Endothelial cell of umbilical vein (primary cell): ENCODE data around the gene HSD17B2. TPM values are rescaled to one million over a fixed set of nuclear protein-coding genes. Genes with fewer than 3 reads are reported as not detected.

ENCODE experiments used
- BruUV-seq: library from RNA; stranded (reverse); fragments of 400-500 nt; replicated peaks from 2 replicates; lab custom pipeline; 2021; lab: Mats Ljungman, UMichigan
- CTCF ChIA-PET: fragments of 300-600, 350-600 bp; sonication (Branson Sonifier 250); formaldehyde crosslinking; loops from one replicate; lab custom pipeline; 2021; ENCODE audit warnings: antibody characterized with exemption, inconsistent platforms; lab: Charles Lee
- POLR2A ChIA-PET: fragments of 300-600, 350-600 bp; sonication (Branson Sonifier 250); formaldehyde crosslinking; loops from one replicate; lab custom pipeline; 2021; ENCODE audit warnings: antibody characterized with exemption, inconsistent platforms; lab: Charles Lee
- DNase-seq: peaks from one replicate; pipeline ENCODE4 v3.0.0-alpha.2; 2011; ENCODE audit warnings: low read depth, low spot score
- FAIRE-seq: peaks from 2 replicates; lab custom pipeline; 2011; peaks lifted over from hg19 to GRCh38; lab: Jason Lieb, UNC
- H2AFZ ChIP-seq: 2 replicates; pipeline ENCODE4 v1.6.0; 2012; ENCODE audit warnings: low read depth, low read length, control low read depth, inconsistent platforms
- H3K27ac ChIP-seq: 2 replicates; pipeline ENCODE4 v1.5.1; 2011; ENCODE audit warnings: low read depth, mild to moderate bottlenecking, control low read depth, low read length, moderate library complexity; ENCODE audit not compliant: insufficient read depth
- H3K27me3 ChIP-seq, 2 experiments: 2 replicates each; pipeline versions ENCODE4 v1.6.0 to v1.6.1; 2011; ENCODE audit warnings: low read length in 2 of 2, mixed read lengths in 1 of 2; ENCODE audit not compliant: control insufficient read depth in 2 of 2, insufficient read depth in 2 of 2
- H3K36me3 ChIP-seq, 2 experiments: 2 replicates in 1 of 2; 3 replicates in 1 of 2; pipeline ENCODE4 v1.5.1; 2011; ENCODE audit warnings: low read length in 2 of 2, mild to moderate bottlenecking in 1 of 2, moderate library complexity in 1 of 2; ENCODE audit not compliant: control insufficient read depth in 2 of 2, insufficient read depth in 2 of 2; ENCODE audit errors: extremely low read depth in 1 of 2
- H3K4me1 ChIP-seq: 3 replicates; pipeline ENCODE4 v1.5.1; 2011; ENCODE audit warnings: mild to moderate bottlenecking, low read length; ENCODE audit not compliant: control insufficient read depth, insufficient read depth; ENCODE audit errors: extremely low read depth
- H3K4me2 ChIP-seq: 2 replicates; pipeline ENCODE4 v1.6.1; 2011; ENCODE audit warnings: low read length, control low read depth, mixed read lengths; ENCODE audit not compliant: insufficient read depth
- H3K4me3 ChIP-seq, 3 experiments: fragments of 200-600 bp in 1 of 3; sonication (generic), shearing (Covaris generic) in 1 of 3; replicated peaks in 1 of 3; 2 replicates each; pipeline ENCODE4 v1.5.1; 2011 to 2016; ENCODE audit warnings: control low read depth in 3 of 3, low read length in 3 of 3, mild to moderate bottlenecking in 2 of 3, inconsistent platforms in 1 of 3, low read depth in 1 of 3, moderate library complexity in 1 of 3; ENCODE audit not compliant: insufficient read depth in 1 of 3
- H3K79me2 ChIP-seq: 2 replicates; pipeline ENCODE4 v1.6.0; 2012; ENCODE audit warnings: low read length, inconsistent platforms; ENCODE audit not compliant: control insufficient read depth, insufficient read depth
- H3K9ac ChIP-seq: replicated peaks from 2 replicates; pipeline ENCODE3; 2011; ENCODE audit warnings: low read length, control low read depth; ENCODE audit not compliant: insufficient read depth; ENCODE audit errors: extremely low read depth
- H3K9me1 ChIP-seq: replicated peaks from 3 replicates; pipeline ENCODE4 v1.6.0; 2011; ENCODE audit warnings: mild to moderate bottlenecking, low read length; ENCODE audit not compliant: control insufficient read depth, insufficient read depth; ENCODE audit errors: extremely low read depth
- H3K9me3 ChIP-seq: replicated peaks from 2 replicates; pipeline ENCODE4 v1.5.1; 2012; ENCODE audit warnings: low read length, inconsistent platforms; ENCODE audit not compliant: control insufficient read depth, insufficient read depth
- H4K20me1 ChIP-seq: replicated peaks from 2 replicates; pipeline ENCODE3; 2011; ENCODE audit warnings: mild to moderate bottlenecking, low read length; ENCODE audit not compliant: control insufficient read depth, insufficient read depth; ENCODE audit errors: extremely low read depth
- CTCF ChIP-seq, 2 donors: IDR thresholded peaks; 1 replicate in 1 of 2; 2 replicates in 1 of 2; pipeline ENCODE4 v1.5.1; 2011; ENCODE audit warnings: low read length in 2 of 2, mild to moderate bottlenecking in 2 of 2, moderate library complexity in 2 of 2, control low read depth in 1 of 2, inconsistent platforms in 1 of 2, low read depth in 1 of 2; ENCODE audit not compliant: insufficient read depth in 1 of 2; ENCODE audit errors: extremely low read depth in 1 of 2
- EZH2 ChIP-seq: IDR thresholded peaks from 2 replicates; pipeline ENCODE4 v1.6.1; 2012; ENCODE audit warnings: borderline replicate concordance, low read depth, mild to moderate bottlenecking, moderate library complexity, low read length, inconsistent platforms; ENCODE audit not compliant: severe bottlenecking
- FOS ChIP-seq: IDR thresholded peaks from 2 replicates; pipeline ENCODE4 v1.6.1; 2011; ENCODE audit warnings: mild to moderate bottlenecking, low read length, moderate library complexity, borderline replicate concordance; ENCODE audit not compliant: insufficient read depth
- GATA2 ChIP-seq: IDR thresholded peaks from 2 replicates; pipeline ENCODE4 v1.7.0; 2011; ENCODE audit warnings: low read depth, mild to moderate bottlenecking, moderate library complexity, mixed read lengths, low read length; ENCODE audit not compliant: insufficient read length, insufficient read depth
- JUN ChIP-seq: IDR thresholded peaks from 2 replicates; pipeline ENCODE4 v1.6.1; 2011; ENCODE audit warnings: borderline replicate concordance, low read depth; ENCODE audit not compliant: insufficient read length, insufficient read depth
- MAX ChIP-seq: IDR thresholded peaks from 2 replicates; pipeline ENCODE4 v1.6.1; 2011; ENCODE audit not compliant: insufficient read depth, insufficient read length
- MYC ChIP-seq: IDR thresholded peaks from one replicate; pipeline ENCODE4 v1.6.1; 2011; ENCODE audit warnings: mild to moderate bottlenecking, low read depth, low read length
- POLR2A ChIP-seq: IDR thresholded peaks from 2 replicates; pipeline ENCODE4 v1.6.1; 2012; ENCODE audit warnings: low read depth, mild to moderate bottlenecking, control low read depth, low read length
- POLR2AphosphoS5 ChIP-seq: IDR thresholded peaks from 2 replicates; pipeline ENCODE4 v1.6.1; 2012; ENCODE audit warnings: low read depth, mild to moderate bottlenecking, control low read depth, low read length, moderate library complexity; ENCODE audit not compliant: insufficient read depth
- dilution Hi-C: fragments of 300-500 bp; cut with MboI; formaldehyde crosslinking; loops from one replicate; pipeline ENCODE4 v1.15.0; 2019; ENCODE audit warnings: low sequenced_read_pairs; ENCODE audit not compliant: extremely low pct_ligation_motif_present
- intact Hi-C: fragments of 100-400 bp; cut with micrococcal nuclease; formaldehyde crosslinking; loops from one replicate; pipeline ENCODE4 v1.10.0; 2022
- polyA plus RNA-seq, 4 experiments: library from polyadenylated mRNA; depleted of rRNA in 3 of 4; stranded (reverse) in 3 of 4; unstranded in 1 of 4; fragments of >200 nt; gene quantifications; 2 replicates each; pipeline versions ENCODE4 v1.2.1 to v1.2.3, GENCODE V29; 2011 to 2012; ENCODE audit warnings: missing spikeins in 1 of 4
- total RNA-seq: library from RNA; stranded (reverse); gene quantifications from 2 replicates; pipeline ENCODE4 v1.2.3, GENCODE V29; 2021

Gene HSD17B2
- total and polyA plus RNA-seq, 2 donors (not counting 3 experiments of a cell fraction or from before 2014, with no cell fraction given), result 1.2 to 4.5 TPM

DNA sequence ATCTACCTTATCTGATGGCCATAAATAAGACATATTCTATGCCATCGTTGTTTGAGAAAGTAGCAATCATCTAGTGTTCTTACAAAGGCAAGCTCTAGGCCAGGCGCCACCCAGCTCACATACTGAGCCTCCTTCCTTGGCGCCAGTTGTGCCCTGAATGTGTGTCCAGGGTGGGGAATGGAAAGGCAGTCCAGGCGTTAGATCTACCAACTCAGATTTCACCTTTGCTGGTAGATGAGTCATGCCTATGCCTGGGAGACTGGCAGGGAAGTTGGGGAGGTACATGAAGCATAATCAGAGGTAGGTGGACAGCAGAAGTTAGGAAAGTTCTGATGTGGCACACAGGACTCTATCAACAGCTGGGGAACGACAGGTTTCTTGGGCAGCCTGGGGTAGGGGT is 47.3 kb upstream of the HSD17B2 start:
- no peak overlapping the region for H3K4me3 ChIP-seq
- no peak overlapping the region for H3K27ac ChIP-seq
- H3K79me2 ChIP-seq, result no peaks in the 10 kb centered on the region
- DNase-seq, result no peak
- no peaks in the 10 kb centered on the region for H3K9me1 ChIP-seq
- no peak for TF ChIP-seq JUN
- TF ChIP-seq POLR2AphosphoS5, result no peak
- no peak for TF ChIP-seq FOS
- TF ChIP-seq CTCF (IDR thresholded peaks at IDR 0.05; ENCODE audit: extremely low read depth in 1 of 2, insufficient read depth in 1 of 2, low read depth in 1 of 2, low read length in 2 of 2), result no peak
- no peak for TF ChIP-seq MYC
- TF ChIP-seq POLR2A, result no peak
- no peak for FAIRE-seq
- no peaks in the 10 kb centered on the region for H3K4me1 ChIP-seq
- no peaks in the 10 kb centered on the region for H4K20me1 ChIP-seq
- H3K27me3 ChIP-seq, result peaks cover 4 to 15% of the 10 kb centered on the region in 2 experiments
- H3K36me3 ChIP-seq, result no peaks in the 10 kb centered on the region
- H2AFZ ChIP-seq, result no peak overlapping the region
- no peaks in the 10 kb centered on the region for H3K9me3 ChIP-seq
- ChIA-PET POLR2A (no interaction called here), CTCF (interaction anchor here (1.9 kb wide), 1 partner anchor 9 kb away, joined by 10 read pairs; no protein-coding TSS in a partner anchor)
- intact Hi-C loops, result no loop called here
- no TSS peak for BruUV-seq
- no peak overlapping the region for H3K9ac ChIP-seq
- dilution Hi-C loops, result no loop called here
- no peak overlapping the region for H3K4me2 ChIP-seq

DNA sequence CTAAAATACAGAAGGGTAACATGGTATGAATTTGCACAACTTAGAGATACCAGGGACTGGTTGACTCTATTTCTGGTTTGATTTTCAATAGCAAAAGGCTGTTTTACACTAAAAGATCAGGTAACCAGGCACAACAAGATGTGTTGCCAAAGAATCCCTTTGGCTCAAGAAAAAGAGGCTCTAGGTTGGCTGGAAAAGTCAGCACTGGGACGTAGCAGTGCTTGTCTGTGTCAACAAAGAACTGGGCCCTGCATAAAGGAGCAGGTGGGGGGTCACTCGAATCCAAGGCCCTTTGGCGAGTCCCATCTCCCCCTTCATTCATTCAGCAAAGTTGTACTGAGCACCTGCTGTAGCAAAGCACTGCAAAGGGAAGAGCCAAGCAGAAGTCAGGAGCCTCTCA is 42.2 kb upstream of the HSD17B2 start:
- intact Hi-C loops (no loop called here), dilution Hi-C loops (no loop called here)
- Histone ChIP-seq H3K4me3 (no peak overlapping the region), H2AFZ (no peak overlapping the region), H3K27ac (no peak overlapping the region), H3K27me3 (no peaks in the 10 kb centered on the region), H3K79me2 (no peaks in the 10 kb centered on the region), H3K9me3 (no peaks in the 10 kb centered on the region), H3K9me1 (no peaks in the 10 kb centered on the region), H3K4me1 (peaks cover 35% of the 10 kb centered on the region), H3K4me2 (no peak overlapping the region), H4K20me1 (no peaks in the 10 kb centered on the region), H3K36me3 (no peaks in the 10 kb centered on the region), H3K9ac (no peak overlapping the region)
- FAIRE-seq (no peak), DNase-seq (no peak)
- ChIA-PET CTCF (no interaction called here), POLR2A (no interaction called here)
- BruUV-seq, result no TSS peak
- no peak for TF ChIP-seq CTCF (IDR thresholded peaks at IDR 0.05; ENCODE audit: extremely low read depth in 1 of 2, insufficient read depth in 1 of 2, low read depth in 1 of 2, low read length in 2 of 2)
- TF ChIP-seq MYC, result no peak
- TF ChIP-seq FOS, result no peak
- no peak for TF ChIP-seq JUN
- no peak for TF ChIP-seq GATA2
- no peak for TF ChIP-seq MAX
- TF ChIP-seq POLR2AphosphoS5, result no peak
- no peak for TF ChIP-seq EZH2
- TF ChIP-seq POLR2A, result no peak
